Activated T-helper 2 cell treated with anti-CD3 and anti-CD28 coated beads, Interferon-gamma antibody, Interleukin-2, Interleukin-4, amounts not matched to agents 10 μg/mL and 5 μg/mL and 100 μg/mL, durations not matched to agents 14 hours and 24 hours and 36 hours (primary cell): Measurements from ENCODE around the gene SRSF3. TPM values are rescaled to one million over a fixed set of nuclear protein-coding genes. Genes with fewer than 3 reads are reported as not detected.
"Not testable (repeated sequence)": the region's sequence is repeated elsewhere in the genome, so short reads cannot be mapped to it uniquely, and the experiment has no call there.

Experiments
- DNase-seq: peaks from one replicate; pipeline ENCODE4 v3.0.0; 2021; ENCODE audit warnings: low spot score
- H3K27ac Mint-ChIP-seq: one replicate; pipeline ENCODE4 v1.8.0; 2021; ENCODE audit warnings: mixed read lengths
- H3K27me3 Mint-ChIP-seq: one replicate; pipeline ENCODE4 v1.8.0; 2021; ENCODE audit warnings: low read depth, mixed read lengths
- H3K36me3 Mint-ChIP-seq: one replicate; pipeline ENCODE4 v1.8.0; 2021; ENCODE audit warnings: low read depth, mixed read lengths
- H3K4me1 Mint-ChIP-seq: one replicate; pipeline ENCODE4 v1.8.0; 2021; ENCODE audit warnings: low read depth, mixed read lengths
- H3K4me3 Mint-ChIP-seq: one replicate; pipeline ENCODE4 v1.8.0; 2021; ENCODE audit warnings: low read depth, mild to moderate bottlenecking, moderate library complexity, mixed read lengths
- H3K9me3 Mint-ChIP-seq: one replicate; pipeline ENCODE4 v1.8.0; 2021; ENCODE audit warnings: mixed read lengths
- intact Hi-C: fragments of 100-400 bp; cut with micrococcal nuclease; formaldehyde crosslinking; loops from one replicate; pipeline ENCODE4 v1.15.1; 2023
- total RNA-seq: library from RNA; stranded (reverse); gene quantifications from 2 replicates; pipeline ENCODE4 v1.2.3, GENCODE V29; 2022

The SRSF3 gene
- total RNA-seq, 1 donor from 2014 or later: 512 TPM

DNA sequence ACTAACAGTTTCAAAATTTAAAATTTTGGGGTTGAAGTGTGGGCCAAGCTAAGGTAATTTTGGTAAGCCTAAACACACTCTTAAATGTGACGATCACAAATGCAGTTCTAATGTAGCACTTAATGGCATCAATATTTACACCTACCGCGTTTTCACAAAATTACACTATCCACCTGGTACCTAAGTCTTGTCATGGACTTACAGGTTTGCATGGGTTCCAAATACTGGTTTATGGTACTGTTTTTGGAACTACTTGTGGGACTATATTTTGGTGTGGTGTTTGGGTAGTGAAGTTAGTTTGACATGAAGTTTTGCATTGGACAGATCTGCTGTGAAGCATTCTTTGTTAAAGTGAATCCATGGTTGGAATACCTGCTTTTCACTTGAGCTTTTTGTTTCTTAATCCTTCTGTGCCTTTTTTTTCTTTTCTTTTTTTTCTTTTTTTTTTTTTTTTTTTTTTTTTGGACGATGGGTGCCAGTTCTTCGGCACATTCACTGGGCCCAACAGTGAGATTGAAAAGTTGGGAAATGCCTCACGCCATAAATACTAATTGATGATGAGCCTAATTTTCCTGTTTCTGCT lies 6.5 kb downstream of the SRSF3 start:
- intact Hi-C loops: no loop called here
- H3K36me3 Mint-ChIP-seq: peaks cover 99% of the 10 kb centered on the region
- peak overlapping the region; percentile 55 for H3K4me3 Mint-ChIP-seq
- H3K27ac Mint-ChIP-seq: peak overlapping the region; percentile 68
- H3K27me3 Mint-ChIP-seq: no peaks in the 10 kb centered on the region
- DNase-seq: no peak
- H3K9me3 Mint-ChIP-seq: no peaks in the 10 kb centered on the region
- peaks cover 56% of the 10 kb centered on the region for H3K4me1 Mint-ChIP-seq

DNA sequence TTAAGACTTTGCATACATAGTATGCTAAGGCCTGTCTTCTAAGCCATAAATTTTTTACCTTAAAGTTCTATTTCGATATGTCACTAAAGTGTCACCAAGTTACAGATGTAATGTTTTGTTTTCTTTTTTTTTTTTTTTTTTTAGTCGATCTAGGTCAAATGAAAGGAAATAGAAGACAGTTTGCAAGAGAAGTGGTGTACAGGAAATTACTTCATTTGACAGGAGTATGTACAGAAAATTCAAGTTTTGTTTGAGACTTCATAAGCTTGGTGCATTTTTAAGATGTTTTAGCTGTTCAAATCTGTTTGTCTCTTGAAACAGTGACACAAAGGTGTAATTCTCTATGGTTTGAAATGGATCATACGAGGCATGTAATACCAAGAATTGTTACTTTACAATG lies 7.7 kb downstream of the SRSF3 start:
- H3K27ac Mint-ChIP-seq: peak overlapping the region; percentile 68
- peak overlapping the region; percentile 55 for H3K4me3 Mint-ChIP-seq
- H3K36me3 Mint-ChIP-seq: peaks cover 98% of the 10 kb centered on the region
- H3K9me3 Mint-ChIP-seq, H3K27me3 Mint-ChIP-seq, intact Hi-C loops, DNase-seq: not testable (repeated sequence)
- H3K4me1 Mint-ChIP-seq: peaks cover 54% of the 10 kb centered on the region

DNA sequence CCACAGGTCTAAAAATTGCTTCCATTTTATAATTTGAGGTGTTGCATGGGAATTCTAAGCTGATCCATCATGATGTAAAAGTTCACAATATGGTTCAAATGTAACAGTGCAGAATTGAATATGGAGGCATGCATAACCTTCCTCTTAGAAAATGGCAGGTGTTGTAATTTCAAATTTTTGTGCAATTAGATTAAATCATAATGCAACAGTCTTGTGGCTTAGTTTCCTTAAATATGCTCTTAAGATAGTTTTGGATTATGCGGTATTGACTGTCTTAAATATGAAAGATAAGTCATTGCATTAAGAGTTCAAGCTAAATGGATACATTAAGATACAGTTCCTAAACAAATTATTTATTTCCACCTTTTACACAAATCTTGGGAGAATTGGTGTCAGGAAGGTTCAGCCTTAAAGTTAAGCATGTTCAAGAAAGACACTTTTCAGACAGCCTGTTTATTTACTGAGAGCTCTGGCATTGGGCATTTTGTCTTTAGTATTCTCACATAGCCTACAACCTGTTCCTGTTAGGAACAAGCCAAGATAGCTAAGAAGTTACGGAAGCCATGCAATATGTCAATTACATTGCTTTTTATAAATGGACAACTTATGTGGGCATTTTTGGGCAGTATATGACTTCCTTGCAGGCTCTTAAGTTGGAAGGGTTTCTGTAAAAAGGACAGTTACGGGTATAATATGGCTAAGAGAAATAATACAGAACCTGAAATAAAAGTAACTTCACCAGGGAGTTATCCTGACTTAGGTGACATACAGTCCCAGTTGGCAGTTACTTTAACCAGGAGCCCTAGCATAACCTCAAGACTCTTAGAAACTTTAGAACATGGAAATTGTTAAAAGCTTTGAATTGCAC lies 9.3 kb downstream of the SRSF3 start:
- no peak overlapping the region for H3K27ac Mint-ChIP-seq
- H3K4me3 Mint-ChIP-seq: no peak overlapping the region
- no peaks in the 10 kb centered on the region for H3K9me3 Mint-ChIP-seq
- no peaks in the 10 kb centered on the region for H3K27me3 Mint-ChIP-seq
- H3K4me1 Mint-ChIP-seq: peaks cover 53% of the 10 kb centered on the region
- intact Hi-C loops: no loop called here
- DNase-seq: no peak
- H3K36me3 Mint-ChIP-seq: peaks cover 96% of the 10 kb centered on the region

DNA sequence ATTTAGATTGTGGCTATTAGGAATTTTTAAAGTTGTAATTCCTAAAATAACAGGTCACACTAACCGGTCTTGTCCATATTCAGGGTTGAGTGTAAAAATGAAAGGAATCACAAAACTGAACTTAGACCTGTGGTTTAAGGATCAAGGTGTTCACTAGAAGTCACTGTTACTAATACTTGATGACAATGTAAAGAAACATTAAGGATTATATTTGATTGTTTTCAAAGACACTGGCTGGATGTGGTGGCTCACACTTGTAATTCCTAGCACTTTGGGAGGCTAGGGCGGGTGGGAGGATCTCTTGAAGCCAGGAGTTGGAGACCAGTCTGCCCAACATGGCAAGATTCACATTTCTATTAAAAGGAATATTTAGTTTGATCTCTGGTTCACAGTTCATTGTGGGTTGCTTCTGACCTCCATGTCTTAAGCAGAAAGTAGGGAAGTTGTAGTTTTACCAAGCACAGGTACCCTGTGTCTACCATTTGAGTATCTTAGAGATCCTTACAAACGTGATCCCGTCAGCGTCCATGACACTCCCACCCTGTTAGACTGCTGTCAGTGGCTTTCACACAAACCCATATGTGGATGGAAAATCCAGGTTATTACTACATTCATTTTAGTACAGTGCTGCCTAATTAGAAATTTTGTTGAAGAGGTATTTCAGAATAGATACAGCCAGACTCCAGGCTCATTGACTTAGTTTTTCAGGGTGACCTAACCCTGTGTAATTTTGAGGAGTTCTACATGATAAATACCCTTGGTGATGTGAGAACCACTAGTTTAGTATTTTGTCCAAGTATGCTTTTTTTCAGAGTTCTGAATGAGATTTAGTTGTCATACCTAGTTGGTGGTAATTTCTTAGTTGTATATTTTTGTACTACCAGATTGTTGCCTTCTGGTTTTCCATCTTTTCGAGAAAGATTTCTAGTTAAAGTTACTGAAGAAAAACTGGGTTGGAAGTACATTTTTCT lies 10.2 kb downstream of the SRSF3 start:
- DNase-seq: no peak
- peak overlapping the region; percentile 47 for H3K27ac Mint-ChIP-seq
- no peaks in the 10 kb centered on the region for H3K9me3 Mint-ChIP-seq
- no peaks in the 10 kb centered on the region for H3K27me3 Mint-ChIP-seq
- H3K4me1 Mint-ChIP-seq: peaks cover 46% of the 10 kb centered on the region
- H3K4me3 Mint-ChIP-seq: no peak overlapping the region
- H3K36me3 Mint-ChIP-seq: peaks cover 95% of the 10 kb centered on the region
- intact Hi-C loops: no loop called here

DNA sequence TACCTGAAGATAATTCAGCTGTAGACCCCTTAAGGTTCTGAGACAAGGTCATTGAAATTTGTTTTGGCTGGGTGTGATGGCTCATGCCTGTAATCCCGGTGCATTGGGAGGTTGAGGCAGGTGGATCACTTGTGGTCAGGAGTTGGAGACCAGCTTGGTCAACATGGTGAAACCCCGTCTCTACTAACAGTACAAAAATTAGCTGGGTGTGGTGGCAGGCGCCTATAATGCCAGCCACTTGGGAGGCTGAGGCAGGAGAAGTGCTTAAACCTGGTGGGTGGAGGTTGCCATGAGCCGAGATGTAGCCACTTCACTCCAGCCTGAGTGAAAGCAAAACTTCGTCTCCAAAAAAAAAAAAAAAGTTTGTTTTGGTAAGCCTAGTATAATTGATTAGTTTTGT lies 11.0 kb downstream of the SRSF3 start:
- H3K27ac Mint-ChIP-seq: no peak overlapping the region
- peaks cover 43% of the 10 kb centered on the region for H3K4me1 Mint-ChIP-seq
- no peak overlapping the region for H3K4me3 Mint-ChIP-seq
- H3K36me3 Mint-ChIP-seq: peaks cover 94% of the 10 kb centered on the region
- H3K9me3 Mint-ChIP-seq: no peaks in the 10 kb centered on the region
- no peaks in the 10 kb centered on the region for H3K27me3 Mint-ChIP-seq
- DNase-seq: no peak
- intact Hi-C loops: no loop called here

DNA sequence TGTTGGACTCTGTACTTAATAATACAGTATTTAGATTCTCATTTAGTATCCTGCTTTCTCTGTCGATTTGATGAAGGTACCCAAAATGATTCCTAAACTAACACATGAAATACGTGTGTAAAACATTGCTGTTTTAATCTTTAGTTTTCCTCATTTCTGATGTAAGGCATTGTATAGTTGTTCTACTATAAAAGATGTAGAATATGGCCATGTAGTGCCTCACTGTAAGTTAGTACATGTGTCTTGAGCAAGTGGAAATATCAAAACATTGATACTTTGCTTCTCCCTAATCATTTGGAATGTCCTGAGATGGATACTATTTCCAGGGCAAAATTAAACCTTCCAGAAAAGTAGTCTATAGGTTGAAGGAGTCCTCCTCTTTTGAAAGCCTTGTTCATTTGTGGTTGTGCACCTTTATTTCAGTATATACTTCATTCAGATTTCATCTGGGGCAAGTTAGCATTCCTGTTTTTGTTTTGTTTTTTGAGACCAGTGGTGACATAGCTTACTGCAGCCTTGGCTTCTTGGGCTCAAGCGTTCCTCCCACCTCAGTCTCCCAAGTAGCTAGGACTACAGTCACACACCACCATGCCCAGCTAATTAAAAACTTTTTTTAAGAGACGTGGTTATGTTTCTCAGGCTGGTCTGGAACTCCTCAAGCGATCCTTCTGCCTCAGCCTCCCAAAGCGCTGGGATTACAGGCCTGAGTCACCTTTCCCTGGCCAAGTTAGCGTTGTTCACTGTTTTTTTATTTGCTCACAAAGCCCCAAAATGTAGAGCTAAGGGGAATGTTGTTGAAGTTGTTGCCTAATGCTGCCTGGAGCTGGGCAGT lies 11.6 kb downstream of the SRSF3 start:
- Mint-ChIP-seq H3K9me3 (no peaks in the 10 kb centered on the region), H3K27me3 (no peaks in the 10 kb centered on the region), H3K4me3 (no peak overlapping the region), H3K27ac (no peak overlapping the region), H3K4me1 (peaks cover 38% of the 10 kb centered on the region), H3K36me3 (peaks cover 92% of the 10 kb centered on the region)
- intact Hi-C loops: no loop called here
- no peak for DNase-seq

DNA sequence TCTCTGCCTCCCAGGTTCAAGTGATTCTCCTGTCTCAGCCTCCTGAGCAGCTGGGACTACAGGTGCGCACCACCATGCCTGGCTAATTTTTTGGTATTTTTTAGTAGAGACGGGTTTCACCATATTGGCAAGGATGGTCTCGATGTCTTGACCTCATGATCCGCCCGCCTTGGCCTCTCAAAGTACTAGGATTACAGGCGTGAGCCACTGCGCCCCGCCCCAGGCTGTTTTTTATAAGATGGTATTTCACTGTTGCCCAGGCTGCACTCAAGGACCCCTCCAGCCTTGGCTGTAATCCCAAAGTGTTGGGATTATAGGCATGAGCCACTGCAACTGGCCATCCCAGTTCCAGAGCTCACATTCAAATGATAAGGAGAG lies 13.1 kb downstream of the SRSF3 start:
- Mint-ChIP-seq H3K27ac (peak overlapping the region; percentile 30), H3K4me1 (peaks cover 33% of the 10 kb centered on the region), H3K36me3 (peaks cover 93% of the 10 kb centered on the region)
- H3K9me3 Mint-ChIP-seq, H3K27me3 Mint-ChIP-seq, DNase-seq, intact Hi-C loops, H3K4me3 Mint-ChIP-seq: not testable (repeated sequence)

DNA sequence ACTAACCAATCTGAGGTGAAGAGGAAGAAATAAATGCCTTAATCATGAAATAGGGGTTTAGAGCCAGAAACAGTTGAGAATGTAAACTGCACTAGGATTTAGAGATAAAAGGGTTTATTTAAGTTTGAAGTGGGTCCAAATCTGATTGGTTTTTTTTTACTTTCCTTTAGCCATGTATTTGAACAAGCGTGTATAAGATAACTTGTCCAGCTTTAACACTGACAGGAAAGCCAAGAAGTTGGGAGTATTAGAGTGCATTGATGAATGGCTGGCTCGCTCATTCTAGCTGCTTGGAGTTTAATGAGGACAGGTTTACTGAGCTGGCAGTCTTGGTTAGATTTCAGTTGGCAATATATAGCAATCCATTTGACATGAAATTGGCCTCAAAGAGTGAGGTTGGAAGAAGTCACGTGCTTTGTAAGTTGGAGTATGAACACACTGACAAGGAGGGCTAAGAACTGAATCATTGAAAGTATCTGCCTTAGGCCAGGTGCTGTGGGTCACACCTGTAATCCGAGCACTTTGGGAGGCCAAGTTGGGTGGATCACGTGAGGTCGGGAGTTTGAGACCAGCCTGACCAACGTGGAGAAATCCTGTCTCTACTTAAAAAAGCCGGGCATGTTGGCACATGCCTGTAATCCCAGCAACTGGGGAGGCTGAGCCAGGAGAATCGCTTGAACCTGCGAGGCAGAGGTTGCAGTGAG lies 13.7 kb downstream of the SRSF3 start:
- Mint-ChIP-seq H3K27me3 (no peaks in the 10 kb centered on the region), H3K27ac (peak overlapping the region; percentile 30), H3K4me1 (peaks cover 31% of the 10 kb centered on the region), H3K36me3 (peaks cover 93% of the 10 kb centered on the region), H3K4me3 (no peak overlapping the region), H3K9me3 (no peaks in the 10 kb centered on the region)
- no peak for DNase-seq
- intact Hi-C loops: no loop called here

DNA sequence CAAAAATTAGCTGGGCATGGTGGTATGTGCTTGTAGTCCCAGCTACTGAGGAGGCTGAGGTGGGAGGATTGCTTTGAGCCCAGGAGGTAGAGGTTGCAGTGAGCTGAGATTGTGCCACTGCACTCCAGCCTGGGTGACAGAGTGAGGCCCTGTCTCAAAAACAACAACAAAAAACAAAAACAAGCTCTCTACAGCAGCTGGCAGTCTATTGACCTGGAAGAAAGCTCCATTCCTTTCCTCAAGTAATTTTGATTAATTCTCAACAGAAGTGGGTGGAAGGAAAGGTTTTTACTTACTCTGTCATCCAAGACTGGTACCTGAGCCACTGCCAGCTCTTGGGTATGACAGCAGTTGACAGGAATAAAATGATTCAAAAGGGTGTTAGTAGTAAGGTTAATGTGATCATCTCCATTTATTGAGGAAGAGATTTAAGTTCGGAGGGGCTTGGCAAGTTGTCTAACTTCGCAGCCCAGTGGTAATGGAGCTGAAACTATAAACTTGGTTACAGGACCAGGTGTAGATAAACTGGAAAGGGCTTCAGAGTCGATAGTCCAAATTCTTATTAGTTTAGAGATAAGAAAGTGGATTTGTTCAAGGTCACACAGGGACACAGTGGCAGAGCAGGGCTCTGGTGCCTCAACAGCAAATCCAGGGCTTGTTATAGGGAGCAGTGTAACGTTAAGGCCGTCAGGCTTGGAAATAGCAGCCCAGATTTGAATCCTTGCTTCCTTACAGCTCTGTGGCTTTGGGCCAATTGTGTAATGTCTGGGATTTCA lies 14.8 kb downstream of the SRSF3 start:
- H3K4me1 Mint-ChIP-seq: peaks cover 29% of the 10 kb centered on the region
- DNase-seq: no peak
- no peaks in the 10 kb centered on the region for H3K27me3 Mint-ChIP-seq
- H3K27ac Mint-ChIP-seq: peak overlapping the region; percentile 33
- peaks cover 88% of the 10 kb centered on the region for H3K36me3 Mint-ChIP-seq
- no peaks in the 10 kb centered on the region for H3K9me3 Mint-ChIP-seq
- intact Hi-C loops: no loop called here
- no peak overlapping the region for H3K4me3 Mint-ChIP-seq

DNA sequence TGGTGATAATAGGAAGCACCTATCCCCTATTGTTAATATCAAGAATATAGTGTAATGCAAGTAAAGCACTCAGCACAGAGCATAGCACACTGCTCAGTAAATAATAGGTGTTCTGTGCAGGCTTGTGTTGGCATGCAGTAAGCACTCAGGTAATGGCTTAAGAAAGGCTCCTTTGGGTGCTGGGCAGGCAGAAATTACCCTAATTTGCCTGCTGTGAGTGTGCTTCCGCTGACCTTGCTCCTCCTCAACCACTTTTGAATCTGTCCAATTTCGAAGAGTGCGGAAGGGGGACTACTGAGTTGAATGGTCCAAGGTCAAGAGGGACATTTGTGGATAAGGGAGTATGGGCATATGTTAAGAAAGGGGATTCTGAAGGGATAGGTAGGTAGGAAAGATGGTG lies 15.4 kb downstream of the SRSF3 start:
- peak overlapping the region; percentile 73 for H3K27ac Mint-ChIP-seq
- intact Hi-C loops: no loop called here
- H3K4me1 Mint-ChIP-seq: peaks cover 23% of the 10 kb centered on the region
- no peak for DNase-seq
- peaks cover 82% of the 10 kb centered on the region for H3K36me3 Mint-ChIP-seq
- H3K4me3 Mint-ChIP-seq: no peak overlapping the region
- H3K9me3 Mint-ChIP-seq: no peaks in the 10 kb centered on the region
- no peaks in the 10 kb centered on the region for H3K27me3 Mint-ChIP-seq
